LNCaP clone FGC (cell line): ENCODE results near the gene COA8.

Experiments
- DNase-seq: peaks from one replicate; pipeline ENCODE4 v3.0.0-alpha.2; 2011; ENCODE audit warnings: low read depth
- H3K4me3 ChIP-seq: 2 replicates; pipeline ENCODE4 v1.5.1; 2011; ENCODE audit warnings: mild to moderate bottlenecking, low read depth, low read length, control low read depth
- TF ChIP-seq, protein P1 (sequence below): IDR thresholded peaks from 2 replicates; pipeline ENCODE4 v1.5.1; 2012; ENCODE audit warnings: mild to moderate bottlenecking; ENCODE audit not compliant: control insufficient read depth, insufficient read depth; ENCODE audit errors: extremely low read depth

The COA8 gene

DNA sequence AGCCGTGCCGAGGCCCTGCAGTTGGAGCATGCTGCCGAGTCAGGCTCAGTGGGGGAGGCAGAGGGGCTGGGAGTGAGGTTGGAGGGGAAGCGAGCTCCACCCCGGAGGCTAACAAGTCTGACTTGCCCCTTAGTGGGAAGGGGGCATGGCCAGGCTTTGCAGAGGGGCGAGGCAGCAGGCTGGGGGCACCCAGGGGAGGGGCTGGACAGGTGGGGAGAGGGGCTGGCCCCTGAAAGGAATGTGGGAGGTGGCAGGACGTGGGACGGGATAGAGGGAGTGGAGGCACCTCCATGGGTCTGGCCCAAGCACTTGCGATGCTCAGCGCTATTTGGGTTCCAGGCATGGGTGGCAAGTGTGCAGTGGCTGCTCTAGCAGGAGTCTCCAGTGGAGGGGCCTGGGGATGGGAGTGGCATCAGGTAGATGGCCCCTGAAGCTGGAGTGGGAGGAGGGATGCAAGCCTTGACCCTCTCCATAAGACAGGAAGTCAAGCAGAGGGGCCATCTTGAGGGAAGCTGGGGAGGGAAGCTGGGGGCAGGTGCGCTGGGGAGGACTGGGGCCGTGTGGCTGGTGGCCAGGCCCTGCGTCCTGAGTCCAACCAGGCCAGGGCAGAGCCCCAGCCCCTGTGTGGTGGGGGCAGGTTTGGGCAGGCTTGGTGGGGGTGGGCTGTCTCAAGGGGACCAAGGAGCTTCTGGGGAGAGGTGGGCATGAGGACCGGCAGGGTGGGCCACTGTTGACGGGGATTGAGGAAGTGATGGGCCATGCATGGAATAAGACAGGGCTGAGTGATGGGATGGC is 31.1 kb upstream of the COA8 start:
- TF ChIP-seq, protein P1, sequence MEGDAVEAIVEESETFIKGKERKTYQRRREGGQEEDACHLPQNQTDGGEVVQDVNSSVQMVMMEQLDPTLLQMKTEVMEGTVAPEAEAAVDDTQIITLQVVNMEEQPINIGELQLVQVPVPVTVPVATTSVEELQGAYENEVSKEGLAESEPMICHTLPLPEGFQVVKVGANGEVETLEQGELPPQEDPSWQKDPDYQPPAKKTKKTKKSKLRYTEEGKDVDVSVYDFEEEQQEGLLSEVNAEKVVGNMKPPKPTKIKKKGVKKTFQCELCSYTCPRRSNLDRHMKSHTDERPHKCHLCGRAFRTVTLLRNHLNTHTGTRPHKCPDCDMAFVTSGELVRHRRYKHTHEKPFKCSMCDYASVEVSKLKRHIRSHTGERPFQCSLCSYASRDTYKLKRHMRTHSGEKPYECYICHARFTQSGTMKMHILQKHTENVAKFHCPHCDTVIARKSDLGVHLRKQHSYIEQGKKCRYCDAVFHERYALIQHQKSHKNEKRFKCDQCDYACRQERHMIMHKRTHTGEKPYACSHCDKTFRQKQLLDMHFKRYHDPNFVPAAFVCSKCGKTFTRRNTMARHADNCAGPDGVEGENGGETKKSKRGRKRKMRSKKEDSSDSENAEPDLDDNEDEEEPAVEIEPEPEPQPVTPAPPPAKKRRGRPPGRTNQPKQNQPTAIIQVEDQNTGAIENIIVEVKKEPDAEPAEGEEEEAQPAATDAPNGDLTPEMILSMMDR: no peak
- DNase-seq: no peak
- no peak overlapping the region for H3K4me3 ChIP-seq

DNA sequence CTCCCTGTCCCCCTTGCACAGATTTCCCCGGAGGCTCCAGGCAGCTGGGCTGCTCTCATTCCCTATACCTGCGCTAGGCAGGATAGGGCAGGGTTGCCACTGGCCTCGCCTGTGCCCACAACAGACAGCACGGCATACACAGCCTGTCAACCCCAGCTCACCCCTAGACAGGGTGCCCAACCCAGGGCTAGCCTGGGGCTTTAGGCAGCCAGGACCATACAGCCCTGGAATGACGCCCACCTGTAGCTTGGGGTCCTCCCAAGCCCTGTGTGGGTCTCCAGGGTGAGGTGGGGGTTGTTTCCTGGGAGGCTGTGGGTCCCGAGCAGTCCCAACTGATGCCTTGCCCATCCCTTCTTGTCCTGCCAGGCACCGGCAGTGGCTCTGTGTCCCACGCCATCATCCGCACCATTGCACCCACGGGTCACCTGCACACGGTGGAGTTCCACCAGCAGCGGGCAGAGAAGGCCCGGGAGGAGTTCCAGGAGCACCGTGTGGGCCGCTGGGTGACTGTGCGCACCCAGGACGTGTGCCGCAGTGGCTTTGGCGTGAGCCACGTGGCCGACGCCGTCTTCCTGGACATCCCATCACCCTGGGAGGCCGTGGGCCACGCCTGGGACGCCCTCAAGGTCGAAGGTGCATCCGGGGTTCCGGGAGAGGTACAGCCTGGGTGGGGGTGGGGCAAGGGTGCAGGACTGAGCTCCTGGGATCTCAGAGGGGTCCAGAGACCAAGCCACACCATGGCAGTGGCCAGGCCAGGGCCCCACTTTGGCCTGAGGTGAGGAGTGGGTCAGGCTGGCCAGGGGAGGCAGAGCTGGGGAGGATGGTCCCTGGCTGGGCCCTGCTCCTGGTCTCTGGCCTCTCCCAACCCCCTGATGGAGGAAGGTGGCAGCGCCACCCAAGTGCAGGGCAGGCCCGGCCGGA is 30.3 kb upstream of the COA8 start:
- no peak for DNase-seq
- H3K4me3 ChIP-seq: no peak overlapping the region
- TF ChIP-seq, protein P1: no peak

DNA sequence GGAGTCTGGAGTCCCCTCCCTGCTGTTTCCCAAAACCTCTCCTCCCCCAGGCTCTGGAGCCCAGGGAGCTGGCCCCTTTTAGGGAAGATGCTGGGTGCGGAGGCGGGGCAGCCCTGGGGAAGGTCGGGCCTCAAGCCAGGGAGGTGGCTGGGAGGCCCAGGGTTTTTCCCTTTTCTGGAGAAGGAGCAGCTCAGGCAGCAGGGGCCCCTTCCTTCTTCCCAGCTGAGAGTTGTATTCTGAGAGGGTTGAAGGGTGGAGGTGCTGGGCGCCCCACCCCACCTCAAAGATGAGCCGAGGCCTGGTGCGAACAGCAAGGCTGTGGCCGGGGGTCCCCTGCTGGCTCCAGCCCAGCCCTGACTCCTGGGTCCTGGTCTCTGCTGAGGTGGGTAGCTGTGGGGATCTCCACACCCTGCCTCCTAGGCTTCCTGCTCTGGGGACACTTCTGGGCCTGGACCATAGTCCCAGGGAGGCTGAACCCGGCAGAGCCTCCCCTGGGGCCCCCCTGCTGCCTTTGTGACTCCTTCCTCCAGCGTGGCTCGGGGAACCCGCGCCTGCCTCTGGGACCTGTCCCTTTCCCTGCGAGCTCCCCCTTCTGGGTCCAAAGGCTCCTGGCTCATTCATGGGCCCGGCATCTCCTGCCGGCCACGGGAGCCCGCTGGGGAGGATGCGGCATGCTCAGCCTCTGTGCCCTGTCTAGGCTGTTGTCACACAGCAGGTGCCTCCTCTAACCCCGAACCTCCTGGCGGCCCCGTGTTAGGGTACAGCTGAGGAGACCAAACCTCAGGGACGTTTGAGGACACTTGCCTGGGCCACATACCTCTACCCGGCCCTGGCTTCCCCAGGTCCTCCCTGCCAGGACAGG is 29.4 kb upstream of the COA8 start:
- no peak overlapping the region for H3K4me3 ChIP-seq
- TF ChIP-seq, protein P1: no peak
- DNase-seq: no peak

- TF ChIP-seq, protein P1: no peak
- no peak for DNase-seq
- no peak overlapping the region for H3K4me3 ChIP-seq
Observed at GRCh38 chr14:103533999-103534575, 28.7 kb upstream of the COA8 start.

GRCh38 chr14:103534576-103535061 is 28.1 kb upstream of the COA8 start:
- DNase-seq: no peak
- no peak overlapping the region for H3K4me3 ChIP-seq
- TF ChIP-seq, protein P1: no peak

- no peak for DNase-seq
- H3K4me3 ChIP-seq: no peak overlapping the region
- TF ChIP-seq, protein P1: no peak
Observed at GRCh38 chr14:103535081-103535890, 27.5 kb upstream of the COA8 start.
